Smooth muscle cell of the pulmonary artery (primary cell): Measurements from ENCODE around the gene ZNF502. TPM values are rescaled to one million over a fixed set of nuclear protein-coding genes. Genes with fewer than 3 reads are reported as not detected.

ENCODE experiments used
- total RNA-seq: library from RNA; depleted of rRNA; stranded (reverse); fragments of >200 nt; gene quantifications from 2 replicates; pipeline ENCODE4 v1.2.3, GENCODE V29; 2014

Gene ZNF502
- 3.8 and 3.9 TPM in 2 replicates for total RNA-seq

GRCh38 chr3:44712455-44713075 lies at the start of gene ZNF502:
ZNF502 (plus strand) TSS chr3:44712660; CDS start chr3:44720262, 7,602 bp downstream.

GRCh38 chr3:44729384-44729910 lies 17.0 kb downstream of the ZNF502 start, which contains the start of gene ZNF501:
ZNF501 (plus strand) TSS chr3:44729635; CDS start chr3:44734422, 4,787 bp downstream.

GRCh38 chr3:44761424-44762169 lies 49.1 kb downstream of the ZNF502 start, which contains the start of the genes KIAA1143 and KIF15:
KIAA1143 (minus strand) TSS chr3:44761619; CDS start chr3:44761602, 17 bp downstream.
KIF15 (plus strand) TSS chr3:44761794; CDS start chr3:44761866, 72 bp downstream.

Other genes starting within 250 kb of the ZNF502 start
- gene ZNF445, start 235.0 kb upstream of the ZNF502 start, total RNA-seq, result 11.1 and 11.7 TPM in 2 replicates
- 4.8 and 5.5 TPM in 2 replicates for gene ZKSCAN7, start 157.5 kb upstream of the ZNF502 start, total RNA-seq
- 1.8 and 2.2 TPM in 2 replicates for gene ZNF660, start 127.7 kb upstream of the ZNF502 start, total RNA-seq
- 13.7 and 14.9 TPM in 2 replicates for gene ZNF197, start 87.6 kb upstream of the ZNF502 start, total RNA-seq
- 8.0 and 9.7 TPM in 2 replicates for gene ZNF35, start 63.9 kb upstream of the ZNF502 start, total RNA-seq
- gene ZNF501, start 17.0 kb downstream of the ZNF502 start, total RNA-seq, result 3.0 and 6.2 TPM in 2 replicates
- 15.8 and 18.7 TPM in 2 replicates for gene KIAA1143, start 49.0 kb downstream of the ZNF502 start, total RNA-seq
- gene KIF15, start 49.1 kb downstream of the ZNF502 start, total RNA-seq, result 1.3 and 2.9 TPM in 2 replicates
- 16.9 and 17.1 TPM in 2 replicates for gene TMEM42, start 149.3 kb downstream of the ZNF502 start, total RNA-seq
- gene TGM4, start 161.9 kb downstream of the ZNF502 start, total RNA-seq, result not detected in 2 replicates